ENCODE measurements around the gene PDE4C. TPM values are rescaled to one million over a fixed set of nuclear protein-coding genes. Genes with fewer than 3 reads are reported as not detected.

The PDE4C gene
- total and polyA plus RNA-seq, 9 of the 15 experiments (the other 6 are each of a cell fraction or from before 2014, with no cell fraction given), result 0.04 to 0.91 (median 0.20) TPM; not detected in 1

DNA sequence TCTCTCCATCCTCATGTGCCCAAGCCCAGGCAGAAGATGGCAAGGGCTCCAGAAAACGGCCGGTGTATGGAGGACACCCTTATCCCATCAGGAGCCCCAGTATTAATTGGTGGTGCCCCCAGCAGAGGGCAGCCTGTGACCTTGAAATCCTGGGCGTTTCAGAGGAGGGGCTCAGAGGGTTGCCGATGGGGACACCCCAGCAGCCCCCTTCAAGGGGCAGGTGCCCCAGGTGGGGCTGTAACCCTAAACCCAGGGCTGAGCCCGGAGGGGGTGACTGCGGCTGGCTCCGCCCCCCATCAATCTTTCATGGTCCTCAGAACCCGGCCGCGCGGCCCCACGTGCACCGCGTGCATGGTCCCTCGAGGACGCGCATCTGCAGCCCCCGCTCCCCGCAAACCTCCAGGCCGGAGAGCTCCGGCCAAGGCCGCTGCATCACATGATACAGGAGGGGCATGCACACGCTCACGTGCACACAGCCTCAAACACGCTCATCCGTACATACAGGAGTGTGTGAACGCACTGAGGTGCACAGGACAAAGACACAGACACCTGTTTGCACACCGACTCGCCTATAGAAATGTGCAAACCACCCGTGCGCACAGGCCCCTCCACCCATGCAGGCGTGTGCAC is 23.3 kb downstream of the PDE4C start (continued):
- TF ChIP-seq, protein P1, sequence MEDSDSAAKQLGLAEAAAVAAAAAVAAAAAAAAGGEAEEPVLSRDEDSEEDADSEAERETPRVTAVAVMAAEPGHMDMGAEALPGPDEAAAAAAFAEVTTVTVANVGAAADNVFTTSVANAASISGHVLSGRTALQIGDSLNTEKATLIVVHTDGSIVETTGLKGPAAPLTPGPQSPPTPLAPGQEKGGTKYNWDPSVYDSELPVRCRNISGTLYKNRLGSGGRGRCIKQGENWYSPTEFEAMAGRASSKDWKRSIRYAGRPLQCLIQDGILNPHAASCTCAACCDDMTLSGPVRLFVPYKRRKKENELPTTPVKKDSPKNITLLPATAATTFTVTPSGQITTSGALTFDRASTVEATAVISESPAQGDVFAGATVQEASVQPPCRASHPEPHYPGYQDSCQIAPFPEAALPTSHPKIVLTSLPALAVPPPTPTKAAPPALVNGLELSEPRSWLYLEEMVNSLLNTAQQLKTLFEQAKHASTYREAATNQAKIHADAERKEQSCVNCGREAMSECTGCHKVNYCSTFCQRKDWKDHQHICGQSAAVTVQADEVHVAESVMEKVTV (CRISPR knock-in tag; IDR thresholded peaks at IDR 0.05), result peak; percentile 54
- TF ChIP-seq ZNF780A (CRISPR knock-in tag; IDR thresholded peaks at IDR 0.05) (no peak), BCOR (IDR thresholded peaks at IDR 0.05) (0 out of 2 replicates have a peak, but pooled peaks have one; percentile 6), GATA2 (CRISPR knock-in tag; IDR thresholded peaks at IDR 0.05) (no peak), ZNF140 (CRISPR knock-in tag; IDR thresholded peaks at IDR 0.05) (no peak), GABPB2 (CRISPR knock-in tag; conservative IDR thresholded peaks at IDR 0.05) (no peak), CBX3 (IDR thresholded peaks at IDR 0.05; ENCODE audit: borderline replicate concordance in 1 of 2, low read length in 2 of 2) (0 out of 3 replicates have a peak, but pooled peaks of 1 of the 2 experiments have one; percentile 34), TAF15 (IDR thresholded peaks at IDR 0.05; ENCODE audit: low read depth, low read length) (no peak), HMGN3 (IDR thresholded peaks at IDR 0.05; ENCODE audit: borderline replicate concordance, extremely low read depth, insufficient read length, low read depth, low read length) (peak; percentile 75), ZNF431 (CRISPR knock-in tag; IDR thresholded peaks at IDR 0.05) (peak; percentile 59; the same call in 1 of the 2 replicates), SETDB1 (IDR thresholded peaks at IDR 0.05; ENCODE audit: low read length) (no peak), RAD51 (IDR thresholded peaks at IDR 0.05; ENCODE audit: borderline replicate concordance, low read depth) (peak; percentile 48), EP400 (IDR thresholded peaks at IDR 0.05) (peak; percentile 52; the same call in 1 of the 2 replicates), C11orf30 (IDR thresholded peaks at IDR 0.05; ENCODE audit: low read depth) (no peak)
- TF ChIP-seq, protein P2, sequence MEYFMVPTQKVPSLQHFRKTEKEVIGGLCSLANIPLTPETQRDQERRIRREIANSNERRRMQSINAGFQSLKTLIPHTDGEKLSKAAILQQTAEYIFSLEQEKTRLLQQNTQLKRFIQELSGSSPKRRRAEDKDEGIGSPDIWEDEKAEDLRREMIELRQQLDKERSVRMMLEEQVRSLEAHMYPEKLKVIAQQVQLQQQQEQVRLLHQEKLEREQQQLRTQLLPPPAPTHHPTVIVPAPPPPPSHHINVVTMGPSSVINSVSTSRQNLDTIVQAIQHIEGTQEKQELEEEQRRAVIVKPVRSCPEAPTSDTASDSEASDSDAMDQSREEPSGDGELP (CRISPR knock-in tag; IDR thresholded peaks at IDR 0.05; ENCODE audit: borderline replicate concordance), result no peak
- TF ChIP-seq, protein P3, sequence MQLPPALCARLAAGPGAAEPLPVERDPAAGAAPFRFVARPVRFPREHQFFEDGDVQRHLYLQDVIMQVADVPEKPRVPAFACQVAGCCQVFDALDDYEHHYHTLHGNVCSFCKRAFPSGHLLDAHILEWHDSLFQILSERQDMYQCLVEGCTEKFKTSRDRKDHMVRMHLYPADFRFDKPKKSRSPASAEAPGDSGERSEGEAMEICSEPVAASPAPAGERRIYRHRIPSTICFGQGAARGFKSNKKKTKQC (CRISPR knock-in tag; IDR thresholded peaks at IDR 0.05), result peak; percentile 79; the same call in 1 of the 2 replicates
- TF ChIP-seq, protein P4, sequence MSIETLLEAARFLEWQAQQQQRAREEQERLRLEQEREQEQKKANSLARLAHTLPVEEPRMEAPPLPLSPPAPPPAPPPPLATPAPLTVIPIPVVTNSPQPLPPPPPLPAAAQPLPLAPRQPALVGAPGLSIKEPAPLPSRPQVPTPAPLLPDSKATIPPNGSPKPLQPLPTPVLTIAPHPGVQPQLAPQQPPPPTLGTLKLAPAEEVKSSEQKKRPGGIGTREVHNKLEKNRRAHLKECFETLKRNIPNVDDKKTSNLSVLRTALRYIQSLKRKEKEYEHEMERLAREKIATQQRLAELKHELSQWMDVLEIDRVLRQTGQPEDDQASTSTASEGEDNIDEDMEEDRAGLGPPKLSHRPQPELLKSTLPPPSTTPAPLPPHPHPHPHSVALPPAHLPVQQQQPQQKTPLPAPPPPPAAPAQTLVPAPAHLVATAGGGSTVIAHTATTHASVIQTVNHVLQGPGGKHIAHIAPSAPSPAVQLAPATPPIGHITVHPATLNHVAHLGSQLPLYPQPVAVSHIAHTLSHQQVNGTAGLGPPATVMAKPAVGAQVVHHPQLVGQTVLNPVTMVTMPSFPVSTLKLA (conservative IDR thresholded peaks at IDR 0.05), result peak; percentile 85 to 89
- TF ChIP-seq, protein P5, sequence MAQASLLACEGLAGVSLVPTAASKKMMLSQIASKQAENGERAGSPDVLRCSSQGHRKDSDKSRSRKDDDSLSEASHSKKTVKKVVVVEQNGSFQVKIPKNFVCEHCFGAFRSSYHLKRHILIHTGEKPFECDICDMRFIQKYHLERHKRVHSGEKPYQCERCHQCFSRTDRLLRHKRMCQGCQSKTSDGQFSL (CRISPR knock-in tag; IDR thresholded peaks at IDR 0.05), result 0 out of 2 replicates have a peak, but pooled peaks have one; percentile 33
- TF ChIP-seq, protein P5 (tag; IDR thresholded peaks at IDR 0.05), result no peak
- TF ChIP-seq, protein P6, sequence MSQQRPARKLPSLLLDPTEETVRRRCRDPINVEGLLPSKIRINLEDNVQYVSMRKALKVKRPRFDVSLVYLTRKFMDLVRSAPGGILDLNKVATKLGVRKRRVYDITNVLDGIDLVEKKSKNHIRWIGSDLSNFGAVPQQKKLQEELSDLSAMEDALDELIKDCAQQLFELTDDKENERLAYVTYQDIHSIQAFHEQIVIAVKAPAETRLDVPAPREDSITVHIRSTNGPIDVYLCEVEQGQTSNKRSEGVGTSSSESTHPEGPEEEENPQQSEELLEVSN (IDR thresholded peaks at IDR 0.05; ENCODE audit: borderline replicate concordance in 1 of 2, extremely low read depth in 1 of 2, insufficient read depth in 1 of 2, insufficient read length in 1 of 2, low read depth in 1 of 2, low read length in 1 of 2, poor library complexity in 1 of 2, severe bottlenecking in 1 of 2), result peak; percentile 89 to 95
